HG03460 (cell line): ENCODE measurements around the gene JOSD2.

ENCODE experiments used
- ATAC-seq: cut with Tn5 transposase; IDR thresholded peaks from one replicate; pipeline ENCODE4 v1.9.1; 2021; ENCODE audit not compliant: unreplicated experiment

The JOSD2 gene

GRCh38 chr19:50514346-50515167 is 3.6 kb upstream of the JOSD2 start:
- ATAC-seq: no peak

GRCh38 chr19:50513746-50514345 is 2.9 kb upstream of the JOSD2 start, which contains the start of gene ASPDH:
TSS of gene ASPDH (minus strand) at chr19:50513913. CDS start at chr19:50513823, 90 bp downstream.
- no peak for ATAC-seq

- no peak for ATAC-seq
Observed at GRCh38 chr19:50512999-50513745, 2.2 kb upstream of the JOSD2 start.

- no peak for ATAC-seq
Observed at GRCh38 chr19:50512112-50512998, 1.4 kb upstream of the JOSD2 start.

GRCh38 chr19:50510700-50511068 is 307 bp downstream of the JOSD2 start:
- no peak for ATAC-seq

GRCh38 chr19:50510121-50510670 is 795 bp downstream of the JOSD2 start:
- no peak for ATAC-seq

GRCh38 chr19:50509366-50509765 is 1.6 kb downstream of the JOSD2 start:
- no peak for ATAC-seq

GRCh38 chr19:50508843-50509190 is 2.2 kb downstream of the JOSD2 start:
- no peak for ATAC-seq

- ATAC-seq: no peak
Observed at GRCh38 chr19:50507376-50507775, 3.6 kb downstream of the JOSD2 start.

GRCh38 chr19:50506700-50507099 is 4.3 kb downstream of the JOSD2 start:
- no peak for ATAC-seq

GRCh38 chr19:50505856-50506611 is 5.0 kb downstream of the JOSD2 start:
- no peak for ATAC-seq

- ATAC-seq: no peak
Observed at GRCh38 chr19:50501568-50502475, 9.2 kb downstream of the JOSD2 start.

GRCh38 chr19:50501186-50501567 is 9.8 kb downstream of the JOSD2 start:
- ATAC-seq: no peak

GRCh38 chr19:50500753-50501151 is 10.2 kb downstream of the JOSD2 start:
- no peak for ATAC-seq

GRCh38 chr19:50500060-50500752 is 10.8 kb downstream of the JOSD2 start:
- ATAC-seq: no peak

- no peak for ATAC-seq
Observed at GRCh38 chr19:50498219-50499056, 12.6 kb downstream of the JOSD2 start.

GRCh38 chr19:50497022-50497405 is 14.0 kb downstream of the JOSD2 start:
- ATAC-seq: no peak
